ENCODE measurements around the gene GBX1.

GBX1 gene

DNA sequence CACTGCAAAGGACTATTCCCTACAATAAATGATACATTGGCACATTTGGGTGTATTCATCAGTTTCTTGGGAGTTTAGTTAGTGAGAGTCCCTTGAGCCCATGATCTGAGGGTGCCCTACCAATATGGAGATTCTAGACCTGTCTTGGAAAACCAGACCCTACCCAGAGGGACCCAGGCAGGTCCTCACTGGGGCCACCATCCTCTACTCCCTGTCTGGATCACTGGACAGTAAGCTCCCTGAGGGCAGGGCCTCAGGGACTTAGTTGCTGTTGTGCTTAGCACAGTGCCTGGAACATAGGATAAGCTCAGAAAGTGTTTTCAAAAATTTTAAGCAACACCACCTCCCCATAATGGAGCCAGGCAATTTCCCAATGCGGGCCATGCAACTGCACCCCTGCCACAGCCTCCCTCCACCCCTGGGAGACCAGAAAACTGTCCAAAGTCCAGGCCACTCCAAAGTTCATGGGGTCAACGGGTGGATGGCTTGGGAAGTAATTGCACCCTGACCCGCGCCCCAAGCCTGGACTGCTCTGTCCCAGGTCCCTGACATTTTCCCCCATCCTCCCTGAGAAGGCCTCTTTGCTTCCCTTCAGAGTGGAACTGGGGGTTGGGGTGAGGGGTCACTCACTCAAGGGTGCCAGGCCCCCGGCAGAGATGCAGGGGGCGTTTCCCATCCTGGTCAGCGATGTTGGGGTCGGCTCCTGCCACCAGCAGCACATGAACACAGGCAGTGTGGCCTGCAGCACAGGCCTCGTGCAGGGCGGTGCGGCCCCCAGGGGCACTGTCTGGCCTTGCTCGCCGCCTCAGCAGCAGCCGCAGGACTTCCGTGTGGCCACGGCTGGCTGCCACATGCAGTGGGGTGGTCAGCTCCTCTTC lies 18.5 kb upstream of the GBX1 start:
- POLR2A ChIA-PET: no interaction called here
- CTCF ChIA-PET: interaction anchor here (1.3 kb wide), 1 partner anchor 9 kb away, joined by 3 read pairs; no protein-coding TSS in a partner anchor

DNA sequence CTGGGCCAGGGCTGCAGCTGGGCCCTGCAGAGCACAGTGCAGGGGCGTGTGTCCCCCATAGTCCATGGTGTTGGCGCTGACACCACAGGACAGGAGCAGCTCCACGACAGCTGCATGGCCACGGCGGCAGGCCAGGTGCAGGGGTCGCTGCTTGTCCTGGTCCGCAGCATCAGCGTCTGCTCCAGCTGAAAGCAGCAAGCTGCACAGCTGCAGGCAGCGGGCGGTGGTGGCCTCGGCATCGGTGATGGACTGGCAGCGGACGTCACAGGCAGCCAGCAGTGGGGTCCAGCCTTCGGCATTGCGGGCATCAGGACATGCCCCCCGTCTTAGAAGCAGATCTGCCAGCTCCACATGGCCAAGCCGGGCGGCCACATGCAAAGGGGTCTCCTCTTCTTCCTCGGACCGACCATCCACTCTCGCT lies 13.5 kb upstream of the GBX1 start:
- DNase-seq (ENCODE audit: extremely low spot score): no peak
- CTCF ChIA-PET: interaction anchor here (1.0 kb wide), 1 partner anchor 63 kb away, joined by 4 read pairs; no protein-coding TSS in a partner anchor
- TF ChIP-seq L3MBTL2 (conservative IDR thresholded peaks at IDR 0.05): no peak
- no peak for TF ChIP-seq FOXM1 (IDR thresholded peaks at IDR 0.05; ENCODE audit: borderline replicate concordance)
- no peak for TF ChIP-seq BHLHE40 (IDR thresholded peaks at IDR 0.05; ENCODE audit: borderline replicate concordance)
- no peak for TF ChIP-seq ELF4 (IDR thresholded peaks at IDR 0.05)
- TF ChIP-seq, protein P1, sequence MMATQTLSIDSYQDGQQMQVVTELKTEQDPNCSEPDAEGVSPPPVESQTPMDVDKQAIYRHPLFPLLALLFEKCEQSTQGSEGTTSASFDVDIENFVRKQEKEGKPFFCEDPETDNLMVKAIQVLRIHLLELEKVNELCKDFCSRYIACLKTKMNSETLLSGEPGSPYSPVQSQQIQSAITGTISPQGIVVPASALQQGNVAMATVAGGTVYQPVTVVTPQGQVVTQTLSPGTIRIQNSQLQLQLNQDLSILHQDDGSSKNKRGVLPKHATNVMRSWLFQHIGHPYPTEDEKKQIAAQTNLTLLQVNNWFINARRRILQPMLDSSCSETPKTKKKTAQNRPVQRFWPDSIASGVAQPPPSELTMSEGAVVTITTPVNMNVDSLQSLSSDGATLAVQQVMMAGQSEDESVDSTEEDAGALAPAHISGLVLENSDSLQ (IDR thresholded peaks at IDR 0.05): no peak
- TF ChIP-seq HDGF (IDR thresholded peaks at IDR 0.05; ENCODE audit: borderline replicate concordance): no peak
- no peak for TF ChIP-seq NFRKB (IDR thresholded peaks at IDR 0.05)
- TF ChIP-seq TARDBP (IDR thresholded peaks at IDR 0.05): no peak
- TF ChIP-seq FOXK2 (IDR thresholded peaks at IDR 0.05): no peak
- no peak for TF ChIP-seq ZNF384 (IDR thresholded peaks at IDR 0.05)
- no peak for TF ChIP-seq FOXA1 (IDR thresholded peaks at IDR 0.05)
- POLR2A ChIA-PET: no interaction called here

More for the DNA sequence above, 18.5 kb upstream of the GBX1 start:
- DNase-seq (ENCODE audit: extremely low spot score): no peak
- no peak for TF ChIP-seq LEF1 (IDR thresholded peaks at IDR 0.05; ENCODE audit: borderline replicate concordance)

DNA sequence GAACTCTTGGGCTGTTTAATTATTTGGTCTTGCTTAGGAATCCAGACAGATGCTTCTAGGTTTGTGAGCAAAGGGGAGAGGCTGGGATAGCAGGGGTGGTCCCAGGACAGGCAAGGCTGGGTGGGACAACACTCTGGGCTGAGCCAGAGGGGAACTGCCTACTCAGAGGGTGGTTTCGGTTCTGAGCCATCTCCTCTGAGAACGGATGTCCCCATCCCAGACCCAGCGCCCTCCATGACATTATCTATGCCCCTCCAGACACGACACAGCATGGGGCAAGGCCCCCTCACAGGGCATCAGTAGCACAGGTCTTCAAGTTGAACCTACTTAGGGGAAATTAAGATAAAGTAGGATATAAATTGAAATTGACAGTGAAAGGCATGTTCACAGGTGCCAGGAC lies 12.5 kb upstream of the GBX1 start:
- no peak for TF ChIP-seq SUZ12 (IDR thresholded peaks at IDR 0.05)
- TF ChIP-seq FOXM1 (IDR thresholded peaks at IDR 0.05; ENCODE audit: borderline replicate concordance): no peak
- no peak for TF ChIP-seq TARDBP (IDR thresholded peaks at IDR 0.05)
- TF ChIP-seq NFRKB (IDR thresholded peaks at IDR 0.05): no peak
- no peak for TF ChIP-seq ARNT (IDR thresholded peaks at IDR 0.05)
- TF ChIP-seq, protein P1 (IDR thresholded peaks at IDR 0.05): no peak
- TF ChIP-seq SP1 (IDR thresholded peaks at IDR 0.05): no peak
- TF ChIP-seq FOXK2 (IDR thresholded peaks at IDR 0.05): no peak
- no peak for TF ChIP-seq CTBP1 (IDR thresholded peaks at IDR 0.05; ENCODE audit: borderline replicate concordance)
- no peak for TF ChIP-seq LEF1 (IDR thresholded peaks at IDR 0.05; ENCODE audit: borderline replicate concordance)
- no peak for TF ChIP-seq L3MBTL2 (conservative IDR thresholded peaks at IDR 0.05)
- TF ChIP-seq ELF4 (IDR thresholded peaks at IDR 0.05): no peak
- TF ChIP-seq FOXA1 (IDR thresholded peaks at IDR 0.05): no peak
- ChIA-PET POLR2A (no interaction called here), CTCF (interaction anchor here (1.5 kb wide), 1 partner anchor 12 kb away, joined by 5 read pairs; the partner anchor contains the start of gene GBX1)
- DNase-seq (ENCODE audit: extremely low spot score): no peak

DNA sequence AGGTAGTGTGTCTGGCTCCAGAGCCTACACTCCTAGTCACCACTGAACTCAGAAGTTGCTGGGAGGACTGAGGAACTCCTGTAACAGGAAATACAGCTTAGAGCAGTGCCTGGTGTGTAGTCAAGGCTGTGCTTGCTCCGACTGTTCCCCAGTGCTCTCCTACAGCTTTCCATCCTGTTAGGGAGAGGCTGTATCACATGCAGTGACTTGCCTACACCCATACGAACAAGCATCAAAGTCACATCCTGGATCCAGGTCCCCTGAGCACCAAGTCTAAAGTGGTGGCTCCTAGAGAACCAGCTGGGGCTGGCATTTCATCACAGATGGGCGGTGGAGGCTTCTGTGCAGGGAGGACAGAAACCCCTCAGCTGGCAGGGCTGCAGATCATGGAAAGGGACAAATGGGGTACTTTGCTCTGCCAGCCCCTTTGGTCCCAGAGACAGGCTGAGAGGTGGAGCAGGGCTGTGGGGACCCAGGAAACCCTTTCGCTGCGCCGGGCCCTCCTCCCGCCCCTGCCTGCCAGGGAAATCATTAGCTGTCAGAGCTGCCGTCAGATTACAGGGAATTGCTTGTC lies 11.9 kb upstream of the GBX1 start:
- POLR2A ChIA-PET: interaction anchor here (1.4 kb wide), 1 partner anchor 48 kb away, joined by 9 read pairs; the partner anchor contains the start of gene ABCF2
- TF ChIP-seq FOXA1 (IDR thresholded peaks at IDR 0.05): no peak
- TF ChIP-seq FOXM1 (IDR thresholded peaks at IDR 0.05; ENCODE audit: borderline replicate concordance): no peak
- no peak for TF ChIP-seq L3MBTL2 (conservative IDR thresholded peaks at IDR 0.05)
- TF ChIP-seq ZNF384 (IDR thresholded peaks at IDR 0.05): no peak
- TF ChIP-seq ARNT (IDR thresholded peaks at IDR 0.05): no peak
- TF ChIP-seq, protein P1 (IDR thresholded peaks at IDR 0.05): no peak
- no peak for TF ChIP-seq ELF4 (IDR thresholded peaks at IDR 0.05)
- no peak for TF ChIP-seq LEF1 (IDR thresholded peaks at IDR 0.05; ENCODE audit: borderline replicate concordance)
- no peak for TF ChIP-seq NFRKB (IDR thresholded peaks at IDR 0.05)
- TF ChIP-seq SUZ12 (IDR thresholded peaks at IDR 0.05): no peak
- no peak for TF ChIP-seq CTBP1 (IDR thresholded peaks at IDR 0.05; ENCODE audit: borderline replicate concordance)
- TF ChIP-seq SP1 (IDR thresholded peaks at IDR 0.05): no peak
- no peak for TF ChIP-seq TARDBP (IDR thresholded peaks at IDR 0.05)
- CTCF ChIA-PET: interaction anchor here (0.6 to 1.5 kb wide), 2 partner anchors 12 to 26 kb away, joined by 3 to 5 read pairs; partner anchors contain the start of gene GBX1
- no peak for DNase-seq (ENCODE audit: extremely low spot score)

DNA sequence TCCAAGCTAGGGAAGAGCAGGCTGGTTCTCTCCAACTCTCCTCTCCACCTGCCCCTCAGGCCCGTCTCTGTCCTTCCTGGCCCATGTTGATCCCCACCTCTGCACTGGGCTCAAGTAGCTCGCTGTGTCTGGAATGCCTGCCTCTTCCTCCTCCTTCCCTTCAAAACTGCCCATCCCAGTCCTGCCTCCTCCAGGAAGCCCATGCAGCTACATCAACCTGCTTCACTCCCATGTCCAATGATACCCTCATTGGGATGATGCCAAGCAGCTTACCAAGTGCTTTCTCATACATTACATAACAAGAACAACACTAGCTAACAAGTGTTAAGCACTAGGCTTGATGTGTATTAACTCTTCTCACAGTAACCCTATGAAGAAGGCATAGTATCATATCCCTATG lies 11.3 kb upstream of the GBX1 start:
- ChIA-PET CTCF (interaction anchor here (0.6 to 1.5 kb wide), 2 partner anchors 11 to 26 kb away, joined by 3 to 5 read pairs; partner anchors contain the start of gene GBX1), POLR2A (interaction anchor here (1.4 kb wide), 1 partner anchor 48 kb away, joined by 9 read pairs; the partner anchor contains the start of gene ABCF2)
- no peak for TF ChIP-seq TARDBP (IDR thresholded peaks at IDR 0.05)
- TF ChIP-seq FOXM1 (IDR thresholded peaks at IDR 0.05; ENCODE audit: borderline replicate concordance): no peak
- no peak for TF ChIP-seq BHLHE40 (IDR thresholded peaks at IDR 0.05; ENCODE audit: borderline replicate concordance)
- TF ChIP-seq SP1 (IDR thresholded peaks at IDR 0.05): no peak
- TF ChIP-seq HDGF (IDR thresholded peaks at IDR 0.05; ENCODE audit: borderline replicate concordance): no peak
- no peak for TF ChIP-seq CTBP1 (IDR thresholded peaks at IDR 0.05; ENCODE audit: borderline replicate concordance)
- no peak for TF ChIP-seq LEF1 (IDR thresholded peaks at IDR 0.05; ENCODE audit: borderline replicate concordance)
- no peak for TF ChIP-seq NFRKB (IDR thresholded peaks at IDR 0.05)
- TF ChIP-seq ZNF384 (IDR thresholded peaks at IDR 0.05): no peak
- TF ChIP-seq FOXA1 (IDR thresholded peaks at IDR 0.05): no peak
- no peak for TF ChIP-seq L3MBTL2 (conservative IDR thresholded peaks at IDR 0.05)
- TF ChIP-seq ARNT (IDR thresholded peaks at IDR 0.05): no peak
- TF ChIP-seq ELF4 (IDR thresholded peaks at IDR 0.05): no peak
- TF ChIP-seq, protein P1 (IDR thresholded peaks at IDR 0.05): no peak
- no peak for TF ChIP-seq SUZ12 (IDR thresholded peaks at IDR 0.05)
- no peak for TF ChIP-seq FOXK2 (IDR thresholded peaks at IDR 0.05)
- DNase-seq (ENCODE audit: extremely low spot score): no peak

Measured in HEK293T (cell line).